DND-41 (cell line): ENCODE measurements around the gene C16orf74.

Experiments
- EZH2 ChIP-seq: IDR thresholded peaks from 3 replicates; pipeline ENCODE4 v1.6.1; 2012; ENCODE audit warnings: borderline replicate concordance, low read depth, mild to moderate bottlenecking, moderate library complexity, low read length, inconsistent platforms; ENCODE audit not compliant: severe bottlenecking
- TF ChIP-seq, protein P1 (sequence below): IDR thresholded peaks from 2 replicates; pipeline ENCODE4 v1.5.1; 2012; ENCODE audit warnings: borderline replicate concordance, low read length, moderate library complexity, mild to moderate bottlenecking; ENCODE audit not compliant: poor library complexity, severe bottlenecking; ENCODE audit errors: extremely low read depth

DNA sequence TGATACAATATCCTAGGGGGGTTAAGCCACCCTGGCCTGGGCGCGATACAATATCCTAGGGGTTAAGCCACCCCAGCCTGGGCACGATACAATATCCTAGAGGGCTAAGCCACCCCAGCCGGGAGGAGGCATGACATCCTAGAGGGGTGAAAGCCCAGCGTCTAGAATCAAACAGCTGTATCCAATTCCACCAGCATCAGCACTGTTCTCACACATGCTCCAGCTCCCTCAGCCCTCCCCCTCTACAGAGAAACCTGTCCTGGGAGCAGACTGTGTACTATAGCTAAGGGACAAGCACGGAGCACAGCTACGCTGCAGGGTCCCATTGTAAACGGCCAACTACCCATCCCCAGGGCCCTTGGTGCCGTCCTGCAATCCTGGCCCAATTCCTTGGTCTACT lies 68.4 kb downstream of the C16orf74 start:
- TF ChIP-seq, protein P1, sequence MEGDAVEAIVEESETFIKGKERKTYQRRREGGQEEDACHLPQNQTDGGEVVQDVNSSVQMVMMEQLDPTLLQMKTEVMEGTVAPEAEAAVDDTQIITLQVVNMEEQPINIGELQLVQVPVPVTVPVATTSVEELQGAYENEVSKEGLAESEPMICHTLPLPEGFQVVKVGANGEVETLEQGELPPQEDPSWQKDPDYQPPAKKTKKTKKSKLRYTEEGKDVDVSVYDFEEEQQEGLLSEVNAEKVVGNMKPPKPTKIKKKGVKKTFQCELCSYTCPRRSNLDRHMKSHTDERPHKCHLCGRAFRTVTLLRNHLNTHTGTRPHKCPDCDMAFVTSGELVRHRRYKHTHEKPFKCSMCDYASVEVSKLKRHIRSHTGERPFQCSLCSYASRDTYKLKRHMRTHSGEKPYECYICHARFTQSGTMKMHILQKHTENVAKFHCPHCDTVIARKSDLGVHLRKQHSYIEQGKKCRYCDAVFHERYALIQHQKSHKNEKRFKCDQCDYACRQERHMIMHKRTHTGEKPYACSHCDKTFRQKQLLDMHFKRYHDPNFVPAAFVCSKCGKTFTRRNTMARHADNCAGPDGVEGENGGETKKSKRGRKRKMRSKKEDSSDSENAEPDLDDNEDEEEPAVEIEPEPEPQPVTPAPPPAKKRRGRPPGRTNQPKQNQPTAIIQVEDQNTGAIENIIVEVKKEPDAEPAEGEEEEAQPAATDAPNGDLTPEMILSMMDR: no peak
- TF ChIP-seq EZH2: no peak
